ENCODE measurements around the gene MDH2.
A peak's percentile ranks its signal among the peaks of the same experiment; 100 is the strongest.
"Not testable (repeated sequence)": the region's sequence is repeated elsewhere in the genome, so short reads cannot be mapped to it uniquely, and the experiment has no call there.

The MDH2 gene

DNA sequence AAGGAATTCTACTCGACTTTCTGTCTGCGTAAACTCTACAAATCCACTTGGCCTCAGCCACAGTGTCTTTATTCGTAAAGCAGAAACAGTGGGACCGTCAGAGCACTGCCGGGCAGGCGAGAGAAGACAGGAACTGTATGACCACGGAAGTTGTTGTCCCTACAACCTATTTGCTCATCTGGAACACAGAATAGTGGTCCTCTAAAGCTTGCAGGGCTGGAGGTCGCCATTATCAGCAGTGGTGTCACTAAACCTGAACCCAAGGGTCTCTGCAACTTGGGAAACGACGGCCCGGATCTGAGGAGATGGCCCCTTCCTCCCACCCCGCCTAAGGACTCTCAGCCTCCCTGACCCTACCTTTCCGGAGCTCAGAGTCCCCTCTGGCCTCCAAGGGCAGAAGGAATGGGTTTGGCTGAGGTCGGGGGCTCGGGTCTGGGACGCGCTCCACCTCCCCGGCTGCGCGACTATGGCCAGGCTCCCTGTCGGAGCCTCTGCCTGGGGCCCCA, 548 bp upstream of the MDH2 start:
- no peak for DNase-seq (ENCODE audit: low read depth)

DNA sequence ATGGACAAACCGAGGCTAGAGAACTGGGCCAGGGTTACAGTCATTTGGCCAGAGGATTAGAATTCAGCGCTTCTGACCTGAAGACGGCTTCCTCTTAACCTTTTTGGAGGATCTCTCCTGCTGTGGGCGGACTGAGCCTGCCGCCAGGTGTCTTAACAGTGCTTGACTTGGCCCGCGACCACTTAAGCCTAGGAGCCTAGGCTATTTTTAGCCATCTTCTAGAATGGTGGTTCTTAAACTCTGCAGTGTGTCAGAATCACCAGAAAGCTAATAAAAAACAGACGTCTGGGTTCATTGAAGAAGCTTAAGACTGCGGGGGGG, 722 bp downstream of the MDH2 start:
- DNase-seq (ENCODE audit: low read depth): no peak

DNA sequence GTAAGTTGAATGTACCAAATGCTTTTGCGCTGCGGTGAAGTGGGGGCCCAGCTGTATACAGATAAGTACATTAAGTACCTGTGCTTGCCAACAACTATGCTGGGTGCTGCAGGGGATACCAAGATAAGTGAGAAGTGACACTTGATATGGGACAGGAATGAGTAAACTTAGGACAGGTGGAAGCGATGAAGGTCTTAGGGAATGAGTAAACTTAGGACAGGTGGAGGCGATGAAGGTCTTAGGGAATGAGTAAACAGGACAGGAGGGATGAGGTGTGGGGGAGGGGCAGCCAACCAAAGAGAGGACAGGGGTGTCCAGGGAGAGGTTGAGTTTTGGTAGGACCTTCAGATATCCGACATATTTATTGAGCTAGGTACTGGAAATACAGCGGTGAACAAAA, 1.4 kb downstream of the MDH2 start:
- no peak for DNase-seq (ENCODE audit: low read depth)

DNA sequence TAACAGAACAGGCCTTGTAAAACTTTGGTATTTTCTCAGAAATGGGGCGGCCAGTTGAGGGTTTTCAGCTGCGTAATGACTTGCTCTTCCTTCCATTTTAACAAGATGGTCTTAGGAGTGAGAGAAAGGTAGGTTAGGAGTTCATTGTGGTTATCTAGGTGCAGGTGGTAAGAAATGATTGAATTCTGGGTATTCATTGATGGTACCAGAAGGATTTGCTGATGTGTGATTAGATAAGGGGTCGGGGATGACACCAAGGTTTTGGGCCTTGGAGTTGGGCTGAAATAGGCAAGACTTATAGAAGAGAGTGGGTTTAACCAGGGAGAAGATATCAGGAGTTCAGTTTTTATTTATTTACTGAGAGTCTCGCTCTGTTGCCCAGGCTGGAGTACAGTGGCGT, 2.6 kb downstream of the MDH2 start:
- no peak for DNase-seq (ENCODE audit: low read depth)

DNA sequence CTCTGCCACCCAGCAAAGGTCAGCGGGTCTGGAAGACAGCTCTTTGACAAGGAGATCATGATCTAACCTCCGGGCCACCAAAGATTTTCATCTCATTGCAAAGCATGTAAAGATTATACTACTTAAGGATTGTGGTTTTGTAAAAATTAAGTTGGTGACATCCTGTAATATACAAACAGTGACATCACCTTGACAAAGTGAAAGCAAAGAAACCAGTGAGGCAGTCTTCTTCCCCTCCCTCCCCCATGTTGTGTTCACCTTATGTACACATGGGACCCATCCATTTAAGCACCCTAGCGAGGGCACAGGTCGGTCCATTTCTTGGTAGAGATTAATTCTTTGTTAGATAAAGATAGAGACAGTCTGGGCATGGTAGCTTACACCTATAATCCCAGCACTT, 3.9 kb downstream of the MDH2 start:
- DNase-seq (ENCODE audit: low read depth): no peak

DNA sequence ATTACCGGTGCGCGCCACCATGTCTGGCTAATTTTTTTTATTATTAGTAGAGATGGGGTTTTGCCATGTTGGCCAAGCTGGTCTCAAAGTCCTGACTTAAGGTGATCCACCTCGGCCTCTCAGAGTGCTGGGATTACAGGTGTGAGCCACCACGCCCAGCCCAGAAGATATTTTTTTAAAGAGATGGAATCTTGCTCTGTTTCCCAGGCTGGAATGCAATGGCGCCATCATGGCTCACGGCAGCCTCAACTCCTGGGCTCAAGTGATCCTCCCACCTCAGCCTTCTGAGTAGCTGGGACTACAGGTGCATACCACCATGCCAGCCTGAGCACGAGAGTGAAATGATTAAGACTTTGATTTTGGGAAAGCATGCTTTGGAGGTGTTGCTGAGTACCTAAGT, 4.8 kb downstream of the MDH2 start:
- DNase-seq (ENCODE audit: low read depth): not testable (repeated sequence)

DNA sequence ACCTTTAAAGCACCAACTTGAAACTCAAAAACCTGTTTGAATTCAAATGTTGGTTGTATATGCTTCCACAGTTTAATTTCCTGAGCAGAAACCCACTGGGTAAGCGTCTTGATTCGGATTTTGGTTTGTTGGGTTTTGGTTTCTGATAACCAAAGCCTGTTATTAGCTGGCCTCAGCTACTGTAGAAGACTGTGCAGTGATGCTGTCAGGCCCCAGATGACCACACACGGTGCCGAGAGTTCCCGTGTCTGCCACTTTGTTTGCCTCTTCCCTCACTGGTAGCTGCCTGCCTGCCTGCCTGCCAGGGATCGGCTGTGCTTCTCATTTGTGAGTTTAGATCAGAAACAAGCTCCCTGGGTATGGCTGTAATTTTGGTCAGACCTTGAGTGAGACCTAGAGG, 5.6 kb downstream of the MDH2 start:
- no peak for DNase-seq (ENCODE audit: low read depth)

DNA sequence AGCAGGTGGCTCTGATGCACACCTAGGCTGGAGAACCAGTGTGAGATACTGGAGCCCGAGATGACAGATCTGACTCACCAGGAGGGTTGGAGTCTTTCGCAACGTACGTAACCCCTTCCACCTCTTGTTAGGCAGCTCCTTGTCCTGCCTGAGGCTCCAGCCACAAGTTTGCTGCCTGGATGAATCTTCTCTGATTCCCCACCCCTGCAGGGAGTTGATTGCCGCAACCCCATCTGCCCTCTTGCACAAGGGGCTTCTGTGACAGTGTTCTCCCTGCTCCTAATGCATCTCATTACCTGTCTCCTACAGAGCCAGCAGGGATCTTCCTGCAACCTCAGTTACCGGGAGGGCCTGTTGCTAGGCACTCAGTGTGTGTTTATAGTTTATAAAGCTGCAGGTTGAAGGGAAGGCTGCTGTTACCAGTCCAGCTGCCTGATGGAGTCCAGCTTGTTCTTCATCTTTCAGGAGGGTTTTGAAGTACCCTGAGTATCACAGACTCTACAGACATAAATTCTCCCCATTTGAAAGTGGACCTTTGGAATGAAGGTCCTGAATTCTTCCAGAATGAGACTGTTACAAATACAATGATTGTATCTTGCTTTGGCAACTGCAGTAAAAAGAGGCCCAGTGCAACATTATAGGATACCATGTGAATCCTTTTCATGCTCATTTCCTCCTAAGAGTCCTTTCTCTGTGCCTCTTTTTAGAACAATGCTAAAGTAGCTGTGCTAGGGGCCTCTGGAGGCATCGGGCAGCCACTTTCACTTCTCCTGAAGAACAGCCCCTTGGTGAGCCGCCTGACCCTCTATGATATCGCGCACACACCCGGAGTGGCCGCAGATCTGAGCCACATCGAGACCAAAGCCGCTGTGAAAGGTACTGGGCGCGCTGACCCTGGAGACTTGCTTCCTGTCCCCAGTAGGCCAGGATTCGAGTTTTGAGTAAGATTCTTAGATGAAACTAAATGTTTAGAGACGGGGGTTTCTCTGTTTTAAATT, 6.5 kb downstream of the MDH2 start:
- DNase-seq (ENCODE audit: low read depth): no peak

DNA sequence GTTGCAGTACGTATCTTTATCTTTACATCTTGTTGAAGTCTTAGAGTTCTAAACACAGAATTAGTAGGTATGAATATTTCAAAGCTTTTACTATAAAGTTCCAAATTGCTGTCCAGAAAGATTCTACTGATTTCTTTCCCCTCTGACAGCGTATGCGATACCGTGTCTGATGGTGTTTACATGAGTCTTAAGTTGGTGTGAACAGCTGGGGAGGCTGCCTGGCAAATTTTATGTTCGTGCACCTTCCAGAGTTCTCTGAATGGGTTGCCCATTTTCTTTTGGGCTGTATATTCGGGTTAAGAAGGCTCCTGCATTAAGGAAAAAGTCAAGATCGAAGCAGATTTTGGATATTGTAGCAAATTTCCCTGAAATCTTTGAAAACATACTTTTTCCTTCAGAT, 8.3 kb downstream of the MDH2 start:
- no peak for DNase-seq (ENCODE audit: low read depth)

DNA sequence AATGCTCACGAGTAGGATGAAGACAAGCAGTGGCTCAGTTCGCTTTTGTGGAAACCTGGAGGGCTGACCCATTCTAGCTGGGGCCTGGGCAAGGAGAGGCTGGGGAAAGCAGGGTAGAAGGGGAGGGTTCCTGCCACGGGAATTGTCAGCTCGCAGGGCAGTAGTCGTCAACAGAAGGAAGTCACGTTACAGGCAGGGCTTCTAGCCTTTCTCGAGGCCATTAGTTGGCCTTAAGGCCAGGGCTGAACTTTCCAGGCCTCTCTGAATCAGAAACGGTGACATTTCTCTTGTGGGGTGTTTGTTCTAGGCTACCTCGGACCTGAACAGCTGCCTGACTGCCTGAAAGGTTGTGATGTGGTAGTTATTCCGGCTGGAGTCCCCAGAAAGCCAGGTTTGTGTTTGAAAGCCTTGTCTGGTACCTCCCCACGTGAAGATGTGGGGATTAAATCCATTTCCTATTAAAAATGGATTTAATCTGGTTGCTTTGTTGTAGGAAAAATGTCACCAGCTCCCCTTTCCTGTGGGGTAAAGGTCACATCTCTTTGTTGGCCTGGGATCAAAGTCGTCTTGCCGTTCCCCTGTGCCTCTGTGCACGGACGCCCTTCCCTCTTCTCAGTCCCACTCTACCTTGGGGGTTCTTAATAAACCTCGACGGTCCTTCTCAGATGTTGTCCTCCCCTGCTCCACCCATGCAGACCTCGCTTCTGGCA, 9.4 kb downstream of the MDH2 start:
- DNase-seq (ENCODE audit: low read depth): no peak

DNA sequence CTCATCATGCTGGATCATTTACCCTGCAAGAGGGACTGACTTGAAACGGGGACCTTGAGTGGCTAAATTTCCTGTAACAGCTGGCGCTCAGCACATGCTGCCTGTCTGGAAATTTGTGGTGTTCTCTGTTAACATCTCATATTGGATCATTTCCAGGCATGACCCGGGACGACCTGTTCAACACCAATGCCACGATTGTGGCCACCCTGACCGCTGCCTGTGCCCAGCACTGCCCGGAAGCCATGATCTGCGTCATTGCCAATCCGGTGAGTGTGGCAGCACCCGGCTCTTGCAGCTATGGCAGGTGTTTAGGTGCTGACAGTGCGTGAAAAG, 9.9 kb downstream of the MDH2 start:
- DNase-seq (ENCODE audit: low read depth): no peak

DNA sequence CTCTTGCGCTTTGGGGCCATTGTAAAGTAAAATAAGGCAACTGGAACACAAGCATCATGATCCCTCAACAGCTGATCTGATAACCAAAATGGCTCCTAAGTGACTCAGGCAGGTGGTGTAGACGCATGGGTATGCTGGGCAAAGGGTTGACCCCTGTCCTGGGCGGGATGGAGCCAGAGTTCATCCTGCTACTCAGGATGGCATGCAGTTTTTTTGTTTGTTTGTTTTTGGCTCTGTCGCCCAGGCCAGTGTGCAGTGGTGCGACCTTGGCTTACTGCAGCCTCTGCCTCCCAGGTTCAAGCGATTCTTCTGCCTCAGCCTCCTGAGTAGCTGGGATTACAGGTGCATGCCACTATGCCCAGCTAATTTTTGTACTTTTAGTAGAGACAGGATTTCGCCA, 10.8 kb downstream of the MDH2 start:
- not testable (repeated sequence) for DNase-seq (ENCODE audit: low read depth)

DNA sequence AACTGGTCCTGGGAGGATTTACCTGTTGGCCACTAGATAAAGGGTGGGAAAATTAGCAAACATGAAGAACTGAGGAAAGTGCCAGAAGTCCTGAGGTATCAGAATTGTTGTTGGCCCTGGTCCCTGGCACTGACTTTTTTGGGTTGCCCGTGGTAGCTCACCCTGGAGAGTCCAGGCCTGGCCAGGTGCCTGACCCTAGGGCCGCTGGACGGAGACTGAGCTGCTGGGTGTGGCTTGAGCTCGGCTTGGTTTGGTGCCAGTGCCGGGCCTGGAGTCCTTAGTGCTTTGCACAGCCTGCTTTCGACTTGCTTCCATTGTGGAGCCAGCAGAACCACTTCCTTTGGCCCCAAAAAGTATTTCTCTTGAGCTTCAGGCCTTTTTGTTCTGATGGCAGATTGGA, 12.9 kb downstream of the MDH2 start:
- DNase-seq (ENCODE audit: low read depth): no peak

DNA sequence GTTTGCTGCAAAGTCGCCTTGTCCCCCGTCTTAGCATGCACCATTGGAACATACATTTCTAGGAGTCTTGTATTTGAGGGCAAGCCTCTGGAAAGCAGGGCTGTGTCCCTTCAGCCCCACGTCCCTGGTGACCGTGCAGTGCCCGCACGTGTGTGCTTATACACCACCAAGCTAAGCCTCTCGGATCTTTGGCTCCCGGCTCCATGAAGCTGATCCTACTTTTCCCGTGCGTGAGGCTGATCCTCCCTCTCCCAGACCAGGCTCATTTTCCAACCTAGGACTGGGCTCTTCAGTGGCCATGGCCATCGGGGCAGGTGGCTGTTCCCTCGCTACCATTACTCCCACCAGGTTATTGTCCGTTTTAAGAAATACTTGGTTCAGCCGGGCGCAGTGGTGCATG, 14.3 kb downstream of the MDH2 start:
- DNase-seq (ENCODE audit: low read depth): no peak

DNA sequence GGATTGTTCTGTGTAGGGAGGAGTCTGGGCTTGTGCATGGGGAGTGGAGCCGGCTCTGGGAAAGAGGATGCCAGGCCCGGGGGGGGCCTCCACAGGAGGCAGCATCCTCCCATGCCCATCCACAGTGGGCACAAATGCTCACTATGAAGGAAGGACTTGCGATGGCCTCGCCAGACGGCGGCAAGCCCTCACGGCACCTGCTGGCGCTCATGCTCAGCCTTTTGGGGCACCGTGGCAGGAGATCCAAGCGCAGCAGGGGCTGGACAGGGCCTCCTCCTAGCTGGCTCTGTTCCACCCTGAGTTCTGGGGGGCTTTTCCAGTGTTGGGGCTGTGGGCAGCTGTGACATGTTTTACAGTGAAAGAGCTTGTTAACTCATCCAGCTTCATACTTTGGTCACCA, 15.2 kb downstream of the MDH2 start:
- no peak for DNase-seq (ENCODE audit: low read depth)

DNA sequence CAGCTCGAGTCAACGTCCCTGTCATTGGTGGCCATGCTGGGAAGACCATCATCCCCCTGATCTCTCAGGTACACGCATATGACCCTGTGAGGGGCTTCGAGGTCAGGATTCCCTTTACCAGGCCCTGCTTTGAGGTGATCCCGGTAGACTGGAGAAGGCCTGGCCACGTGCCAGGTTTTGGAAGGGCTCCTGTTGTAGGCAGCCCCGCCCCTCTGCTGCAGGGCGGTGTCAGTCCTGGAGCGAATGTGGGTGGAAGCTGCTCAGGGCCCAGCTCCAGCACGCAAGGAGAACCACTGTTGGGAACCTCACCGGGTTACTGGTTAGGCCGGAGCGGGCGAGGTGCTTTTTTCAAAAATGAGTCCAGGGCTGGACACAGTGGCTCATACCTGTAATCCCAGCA, 15.6 kb downstream of the MDH2 start:
- no peak for DNase-seq (ENCODE audit: low read depth)

DNA sequence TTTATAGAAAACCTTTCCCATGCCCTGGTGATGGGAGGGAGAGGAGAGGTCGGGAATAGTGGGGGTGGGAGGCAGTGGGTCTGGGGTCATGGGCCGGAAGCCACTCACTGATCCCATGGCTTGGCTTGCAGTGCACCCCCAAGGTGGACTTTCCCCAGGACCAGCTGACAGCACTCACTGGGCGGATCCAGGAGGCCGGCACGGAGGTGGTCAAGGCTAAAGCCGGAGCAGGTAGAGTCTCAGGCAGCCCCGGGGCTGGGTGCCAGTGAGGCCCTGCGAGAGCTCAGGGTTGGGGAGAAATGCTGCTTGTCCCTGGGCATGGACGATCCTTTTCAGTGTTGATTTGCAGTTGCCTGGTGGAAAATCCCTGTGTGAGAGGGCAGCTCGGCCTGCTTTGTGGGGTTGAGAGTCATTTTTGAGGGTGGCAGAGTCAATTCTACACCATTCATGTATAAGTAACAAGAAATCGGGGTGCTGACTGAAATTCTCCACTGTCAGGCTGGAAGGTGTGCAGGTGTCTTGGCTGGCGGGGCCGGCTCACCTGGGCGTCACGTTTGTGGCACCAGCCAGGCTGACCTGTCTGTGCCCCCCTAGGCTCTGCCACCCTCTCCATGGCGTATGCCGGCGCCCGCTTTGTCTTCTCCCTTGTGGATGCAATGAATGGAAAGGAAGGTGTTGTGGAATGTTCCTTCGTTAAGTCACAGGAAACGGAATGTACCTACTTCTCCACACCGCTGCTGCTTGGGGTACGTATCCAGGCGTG, 16.5 kb downstream of the MDH2 start:
- no peak for DNase-seq (ENCODE audit: low read depth)

DNA sequence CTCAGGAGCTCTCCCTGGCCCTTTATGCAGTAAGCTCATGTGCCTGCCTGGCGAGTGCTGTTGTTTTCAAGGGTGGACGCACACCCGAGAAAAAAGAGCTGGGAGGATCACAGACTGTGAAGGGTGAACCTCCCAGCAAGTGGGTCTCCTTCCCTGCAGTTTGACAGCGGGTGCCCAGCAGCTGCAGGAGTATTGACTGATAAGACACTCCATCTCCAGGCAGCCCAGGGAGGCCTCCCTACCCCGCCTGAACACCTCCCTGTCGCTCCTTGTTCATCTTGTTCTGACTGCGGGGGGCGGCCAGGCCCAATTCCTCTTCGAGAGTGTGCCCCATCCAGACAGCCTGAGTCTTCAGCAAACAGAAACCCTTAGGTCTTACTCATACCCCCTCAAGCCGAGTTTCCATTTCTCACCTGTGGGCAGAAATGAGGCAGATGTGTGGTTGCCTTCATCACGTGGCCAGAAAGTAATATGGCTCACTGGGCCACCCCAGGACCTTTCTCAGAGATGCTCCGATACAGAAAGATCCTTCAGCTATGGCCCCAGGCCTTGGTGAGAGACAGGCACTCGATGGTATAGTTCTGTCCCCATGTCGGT, 17.2 kb downstream of the MDH2 start:
- DNase-seq (ENCODE audit: low read depth): no peak

DNA sequence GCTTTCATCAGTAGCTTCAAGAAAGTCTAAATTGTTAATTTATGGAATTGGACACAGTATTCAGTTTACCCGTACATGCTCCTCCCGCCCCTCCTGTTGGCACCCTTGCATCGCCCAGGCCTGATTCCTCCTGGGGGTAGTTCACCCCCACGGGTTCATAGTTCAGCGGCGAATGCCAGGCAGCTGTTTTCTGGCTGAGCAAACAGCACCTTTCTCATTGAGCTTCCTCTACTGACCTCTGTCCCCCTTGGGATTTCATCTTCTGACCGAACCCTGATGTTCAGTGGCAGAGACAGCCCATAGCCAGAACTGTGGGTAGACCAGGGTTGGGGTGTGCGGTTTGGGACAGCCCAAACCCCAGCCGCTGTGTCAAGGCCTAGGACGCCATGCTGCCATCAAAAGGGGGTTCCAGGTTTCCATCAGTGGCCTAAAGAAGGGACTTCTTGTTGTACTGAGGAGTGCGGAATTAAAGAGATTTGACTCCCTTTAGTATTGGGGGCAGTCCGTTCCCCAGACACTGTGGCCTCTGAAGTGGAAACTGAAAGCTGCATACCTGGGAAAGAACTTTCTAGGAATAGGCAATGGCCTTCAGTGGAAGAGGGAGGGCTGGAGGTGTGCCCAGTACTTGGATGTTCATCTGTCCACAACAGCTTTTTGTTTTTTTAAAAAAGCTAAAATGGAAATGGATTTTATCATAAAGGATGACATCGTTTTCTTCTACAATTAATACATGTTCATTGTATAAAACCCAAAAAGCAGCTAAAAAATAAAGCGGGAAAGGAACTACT, 19.0 kb downstream of the MDH2 start:
- DNase-seq (ENCODE audit: low read depth): no peak

DNA sequence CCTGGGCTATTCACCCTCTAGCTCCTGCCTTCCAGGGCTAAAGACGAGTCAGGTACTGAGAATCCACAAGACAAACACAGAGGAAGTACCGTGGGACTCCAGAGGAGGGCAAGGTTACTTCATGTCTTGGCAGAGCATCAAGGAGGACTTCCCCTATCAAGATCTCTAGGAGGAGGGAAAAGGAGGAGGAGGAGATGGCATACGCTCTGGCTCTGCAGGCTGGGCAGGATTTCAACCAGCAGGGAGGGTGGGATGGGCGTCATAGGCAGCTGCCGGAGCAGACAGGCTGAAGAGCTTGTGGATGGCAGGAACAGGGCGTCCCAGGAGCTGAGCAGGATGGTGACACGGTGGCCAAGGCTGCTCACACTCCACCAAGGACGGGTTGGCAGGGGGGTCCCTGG, 21.3 kb downstream of the MDH2 start:
- DNase-seq (ENCODE audit: low read depth): peak; percentile 82
